HG03060 (cell line): ENCODE data around the gene SPC25.
"Not testable (repeated sequence)": the region's sequence is repeated elsewhere in the genome, so short reads cannot be mapped to it uniquely, and the experiment has no call there.

ENCODE experiments used
- ATAC-seq: cut with Tn5 transposase; IDR thresholded peaks from one replicate; pipeline ENCODE4 v1.9.1; 2021; ENCODE audit warnings: low read depth, moderate number of reproducible peaks; ENCODE audit not compliant: unreplicated experiment

Gene SPC25

DNA sequence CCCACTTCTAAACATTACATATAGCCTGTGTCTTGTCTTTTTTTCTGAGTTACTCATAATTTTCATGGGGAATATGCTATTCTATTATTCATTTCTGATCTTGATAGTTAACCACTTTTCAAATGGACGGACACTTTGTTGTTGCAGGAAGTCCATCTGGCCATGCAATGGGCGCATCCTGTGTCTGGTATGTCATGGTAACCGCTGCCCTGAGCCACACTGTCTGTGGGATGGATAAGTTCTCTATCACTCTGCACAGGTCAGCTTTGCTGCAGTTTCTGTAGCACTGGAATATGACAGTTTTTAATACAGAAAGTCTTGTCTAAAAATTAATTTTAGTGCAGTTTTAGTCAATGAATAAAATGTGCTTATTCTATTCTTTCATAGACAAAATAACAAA lies 14.1 kb upstream of the SPC25 start:
- no peak for ATAC-seq

DNA sequence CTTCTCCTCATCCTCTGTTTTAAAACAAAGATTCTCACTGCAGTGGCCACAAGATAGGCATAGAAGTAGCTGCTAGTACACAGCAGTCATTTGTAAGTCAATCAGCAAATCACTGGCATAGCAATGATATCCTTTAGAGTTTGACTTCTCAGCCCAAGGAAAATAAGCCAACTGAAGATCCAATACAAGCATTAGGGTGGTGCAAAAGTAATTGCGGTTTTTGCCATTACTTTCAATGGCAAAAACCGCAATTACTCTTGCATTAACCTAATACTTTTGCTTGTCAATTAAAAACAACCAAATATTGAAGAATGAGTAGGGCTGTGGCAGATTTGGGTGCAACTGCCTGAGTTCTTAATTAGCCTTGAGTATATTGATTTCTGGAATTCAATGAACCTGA lies 13.7 kb upstream of the SPC25 start:
- ATAC-seq, result no peak

GRCh38 chr2:168901003-168901402 lies 10.8 kb upstream of the SPC25 start, which contains the start of gene G6PC2:
TSS of gene G6PC2 (plus strand) at chr2:168901291. CDS start at chr2:168901332, 41 bp downstream.
- no peak for ATAC-seq

GRCh38 chr2:168897449-168897848 lies 7.2 kb upstream of the SPC25 start:
- no peak for ATAC-seq

GRCh38 chr2:168896783-168897182 lies 6.6 kb upstream of the SPC25 start:
- ATAC-seq, result no peak

GRCh38 chr2:168895771-168896170 lies 5.5 kb upstream of the SPC25 start:
- no peak for ATAC-seq

- ATAC-seq, result no peak
Measured at GRCh38 chr2:168894720-168895119, 4.5 kb upstream of the SPC25 start.

- no peak for ATAC-seq
Measured at GRCh38 chr2:168894101-168894500, 3.9 kb upstream of the SPC25 start.

DNA sequence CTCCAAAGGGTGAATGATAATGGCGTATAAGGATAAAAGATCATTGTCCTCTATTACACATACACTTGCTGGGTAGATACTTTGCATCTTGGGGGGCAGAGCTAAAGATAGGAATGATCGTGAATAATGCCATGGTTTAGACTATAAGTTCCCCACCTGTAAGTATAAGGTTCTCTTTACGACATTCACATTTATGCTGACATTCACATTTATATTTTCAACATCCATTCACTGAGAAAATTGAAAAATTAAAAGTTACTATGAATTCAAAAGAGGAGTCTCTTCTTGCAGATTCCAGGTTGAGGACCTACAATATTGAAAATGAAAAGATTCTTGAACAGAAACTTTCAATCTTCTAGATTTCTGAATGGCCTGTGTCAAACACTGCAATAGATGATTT lies 2.1 kb upstream of the SPC25 start:
- no peak for ATAC-seq

DNA sequence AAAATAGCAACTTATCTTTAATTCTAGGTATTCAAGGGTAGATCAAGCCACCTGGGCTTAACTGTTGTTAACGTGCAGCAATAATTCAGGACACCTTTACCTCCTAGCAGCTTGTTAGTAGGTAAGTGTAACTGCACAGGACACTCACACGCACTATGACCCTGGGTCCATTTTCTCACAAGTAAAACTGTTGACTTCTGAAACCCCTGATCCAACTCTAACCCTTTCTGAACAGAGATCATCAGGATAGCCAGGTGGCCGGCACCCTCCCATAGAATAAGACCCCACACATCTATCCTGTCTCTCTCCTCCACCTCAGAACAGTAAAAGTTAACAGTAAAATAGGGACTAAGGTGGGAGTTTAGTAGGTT lies 610 bp downstream of the SPC25 start:
- ATAC-seq, result no peak

DNA sequence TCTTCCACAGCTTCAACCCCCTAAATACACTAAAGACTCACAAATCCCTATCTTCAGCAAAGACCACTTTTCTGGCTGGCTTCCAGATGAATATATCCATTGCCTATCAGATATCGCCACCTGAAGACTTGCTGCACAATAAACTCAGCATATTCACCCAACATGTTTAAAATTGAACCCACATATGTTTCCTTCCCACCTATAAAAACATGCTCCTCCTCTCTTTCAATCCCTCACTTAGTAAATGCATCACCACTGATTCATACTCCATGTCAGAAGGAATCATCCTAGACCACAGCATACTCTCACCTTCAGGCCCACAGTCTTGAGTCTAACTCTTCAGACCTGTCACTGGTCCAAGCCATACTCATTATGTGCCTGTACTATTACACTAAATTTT lies 5.3 kb downstream of the SPC25 start:
- no peak for ATAC-seq

- ATAC-seq, result not testable (repeated sequence)
Measured at GRCh38 chr2:168882163-168882562, 8.1 kb downstream of the SPC25 start.

- no peak for ATAC-seq
Measured at GRCh38 chr2:168874368-168875054, 15.7 kb downstream of the SPC25 start.

DNA sequence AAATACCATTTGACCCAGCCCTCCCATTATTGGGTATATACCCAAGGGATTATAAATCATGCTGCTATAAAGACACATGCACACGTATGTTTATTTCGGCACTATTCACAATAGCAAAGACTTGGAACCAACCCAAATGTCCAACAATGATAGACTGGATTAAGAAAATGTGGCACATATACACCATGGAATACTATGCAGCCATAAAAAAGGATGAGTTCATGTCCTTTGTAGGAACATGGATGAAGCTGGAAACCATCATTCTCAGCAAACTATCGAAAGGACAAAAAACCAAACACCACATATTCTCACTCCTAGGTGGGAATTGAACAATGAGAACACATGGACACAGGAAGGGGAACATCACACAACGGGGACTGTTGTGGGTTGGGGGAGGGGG lies 19.4 kb downstream of the SPC25 start:
- not testable (repeated sequence) for ATAC-seq

GRCh38 chr2:168870369-168870768 lies 19.9 kb downstream of the SPC25 start:
- ATAC-seq, result not testable (repeated sequence)

GRCh38 chr2:168867164-168867563 lies 23.1 kb downstream of the SPC25 start:
- ATAC-seq, result not testable (repeated sequence)

- no peak for ATAC-seq
Measured at GRCh38 chr2:168858146-168858545, 32.1 kb downstream of the SPC25 start.

DNA sequence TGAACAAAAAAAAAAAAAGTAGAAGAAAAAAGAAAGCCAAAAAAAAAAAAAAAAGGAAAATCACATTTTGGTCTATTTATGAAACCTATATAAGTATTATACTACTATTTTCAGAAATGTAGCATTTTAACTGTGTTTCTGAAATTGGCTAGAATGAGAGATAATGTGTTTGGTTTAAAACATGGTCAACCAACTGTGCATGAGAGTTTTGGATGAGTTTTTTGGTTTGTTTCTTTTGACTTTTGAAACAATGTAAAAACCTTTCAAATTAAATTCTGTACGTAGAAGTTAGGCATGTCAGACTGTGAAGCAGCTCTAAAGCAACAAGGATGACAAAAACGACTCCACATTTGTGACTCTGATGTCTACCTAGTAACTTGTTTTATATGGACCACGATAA lies 34.6 kb downstream of the SPC25 start:
- no peak for ATAC-seq

DNA sequence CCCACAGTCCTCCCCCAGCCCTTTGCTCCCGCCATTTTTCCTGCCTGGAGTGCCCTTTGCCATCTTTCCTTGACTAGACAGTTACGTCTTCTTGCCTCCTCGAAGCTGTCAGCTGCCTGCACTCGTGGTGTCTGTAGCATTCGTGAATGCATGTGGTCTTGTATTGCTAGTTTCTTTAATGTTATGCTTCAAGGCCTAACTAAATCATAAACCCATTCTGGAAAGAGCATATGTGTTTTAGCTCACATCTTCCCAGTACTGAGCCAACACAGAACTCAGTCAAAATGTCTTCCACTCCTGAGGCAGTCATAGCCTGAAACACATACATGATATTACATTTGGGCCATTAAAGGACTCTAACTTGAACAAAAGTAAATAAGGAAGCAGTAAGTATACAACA lies 35.6 kb downstream of the SPC25 start:
- ATAC-seq, result no peak

DNA sequence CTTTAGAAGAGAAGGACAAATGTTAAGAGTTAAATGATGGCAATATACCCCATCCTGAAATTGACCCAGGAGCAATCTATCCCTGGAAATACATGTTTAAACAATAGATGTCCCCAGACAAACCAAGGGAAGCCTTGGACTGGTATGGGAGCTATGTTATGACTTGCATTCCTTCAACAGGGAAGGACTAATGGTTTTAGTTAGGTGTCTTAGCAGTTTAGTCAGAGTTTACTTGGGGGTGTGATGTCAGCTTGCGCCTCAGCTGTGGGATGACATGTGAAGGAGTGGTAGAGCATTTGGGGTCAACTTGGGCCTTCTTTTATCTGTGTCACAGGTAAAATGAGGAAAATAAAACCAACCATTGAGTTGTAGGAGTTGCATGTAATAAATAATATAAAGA lies 36.8 kb downstream of the SPC25 start:
- no peak for ATAC-seq

DNA sequence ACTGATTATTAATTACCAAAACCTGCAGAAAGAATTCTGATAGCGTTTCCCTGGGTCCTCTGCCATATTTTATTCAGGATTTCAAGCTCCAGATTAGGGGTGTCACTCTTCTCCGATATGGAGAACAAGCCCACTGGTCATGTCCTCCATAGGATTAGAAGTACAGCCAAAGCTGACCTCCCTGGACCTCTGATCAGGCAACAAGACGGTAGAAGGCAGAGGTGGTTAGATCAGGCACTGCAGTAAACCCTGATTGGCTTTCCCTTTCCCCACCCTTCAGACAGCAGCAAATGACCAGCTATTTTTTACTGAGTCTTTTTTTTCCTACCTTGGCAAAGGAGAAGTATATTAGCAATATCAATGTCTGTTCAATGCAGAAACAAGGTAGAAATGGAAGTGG lies 37.7 kb downstream of the SPC25 start:
- ATAC-seq, result no peak

DNA sequence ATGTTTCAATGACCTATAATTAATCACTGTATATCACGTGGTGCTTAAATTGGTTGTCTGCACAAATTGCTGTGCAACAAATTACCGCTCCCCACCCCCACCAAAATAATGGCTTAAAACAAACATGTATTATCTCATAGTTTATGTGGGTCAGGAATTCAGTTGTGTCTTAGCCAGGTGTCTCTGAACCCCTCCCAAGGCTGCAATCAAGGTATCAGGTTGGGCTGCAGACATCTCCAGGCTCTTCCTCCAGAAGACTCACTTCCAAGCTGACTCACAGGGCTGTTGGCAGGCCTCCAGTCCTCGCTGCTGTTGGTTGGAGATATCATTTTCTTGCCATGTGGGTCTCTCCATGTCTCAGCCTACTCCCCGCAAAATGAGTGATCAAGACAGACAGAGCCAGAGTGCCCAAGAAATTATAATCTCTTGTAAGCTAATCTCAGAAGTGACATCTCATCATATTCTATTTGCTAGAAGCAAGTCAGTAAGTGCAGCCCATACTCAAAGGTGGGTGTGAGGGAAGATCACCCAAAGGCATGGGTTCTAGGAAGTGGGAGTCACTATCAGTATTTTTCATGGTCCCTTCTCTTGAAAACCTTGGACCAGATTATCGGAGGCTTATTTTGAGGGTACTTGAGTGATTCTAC lies 38.4 kb downstream of the SPC25 start:
- no peak for ATAC-seq
